Measurements from ENCODE around the gene MAGI1.

Gene MAGI1

DNA sequence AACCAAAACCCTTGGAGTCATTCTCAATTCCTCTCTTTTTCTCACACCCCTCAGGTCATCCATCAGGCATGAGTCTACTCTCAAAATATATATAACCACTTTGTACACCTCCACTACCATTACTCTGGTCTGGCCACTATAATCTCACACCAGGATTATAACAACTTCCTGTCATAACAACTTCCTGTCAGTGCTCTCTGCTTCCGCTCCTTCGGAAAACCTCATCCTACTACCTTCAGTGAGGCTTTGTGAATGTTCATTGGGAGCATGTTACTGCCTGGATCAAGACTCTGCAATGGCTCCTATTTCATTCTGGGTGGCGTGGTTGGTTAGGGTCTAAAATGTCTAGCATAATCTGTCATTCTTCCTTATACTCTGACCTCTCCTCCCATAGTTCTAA is 447.4 kb downstream of the MAGI1 start:
- H2AFZ ChIP-seq (ENCODE audit: low read length), result no peak overlapping the region
- no peaks in the 10 kb centered on the region for H3K36me3 ChIP-seq (ENCODE audit: insufficient read depth, low read length)
- H3K9me3 ChIP-seq (ENCODE audit: insufficient read depth, low read depth, low read length), result no peaks in the 10 kb centered on the region
- no peak overlapping the region for H3K4me3 ChIP-seq (ENCODE audit: low read length, poor library complexity, severe bottlenecking)
- no peaks in the 10 kb centered on the region for H3K27me3 ChIP-seq (ENCODE audit: insufficient read depth, low read length, poor library complexity, severe bottlenecking)
- no peaks in the 10 kb centered on the region for H4K20me1 ChIP-seq (ENCODE audit: insufficient read depth, low read length, poor library complexity, severe bottlenecking)
- H3K9me2 ChIP-seq (replicated peaks; ENCODE audit: low read depth, low read length), result no peaks in the 10 kb centered on the region
- no peaks in the 10 kb centered on the region for H3K79me2 ChIP-seq (ENCODE audit: insufficient read depth, low read length)
- no peak overlapping the region for H3K9ac ChIP-seq (ENCODE audit: low read depth, low read length, poor library complexity, severe bottlenecking)
- peaks cover 35% of the 10 kb centered on the region for H3K4me1 ChIP-seq (ENCODE audit: insufficient read depth, low read length, poor library complexity, severe bottlenecking)
- no peaks in the 10 kb centered on the region; the same call in 1 of the 2 replicates for H3F3A ChIP-seq (ENCODE audit: low read depth)
- TF ChIP-seq EZH2phosphoT487 (IDR thresholded peaks at IDR 0.05; ENCODE audit: borderline replicate concordance), result no peak
- H3K4me2 ChIP-seq (ENCODE audit: low read depth, low read length, poor library complexity, severe bottlenecking), result no peak overlapping the region

DNA sequence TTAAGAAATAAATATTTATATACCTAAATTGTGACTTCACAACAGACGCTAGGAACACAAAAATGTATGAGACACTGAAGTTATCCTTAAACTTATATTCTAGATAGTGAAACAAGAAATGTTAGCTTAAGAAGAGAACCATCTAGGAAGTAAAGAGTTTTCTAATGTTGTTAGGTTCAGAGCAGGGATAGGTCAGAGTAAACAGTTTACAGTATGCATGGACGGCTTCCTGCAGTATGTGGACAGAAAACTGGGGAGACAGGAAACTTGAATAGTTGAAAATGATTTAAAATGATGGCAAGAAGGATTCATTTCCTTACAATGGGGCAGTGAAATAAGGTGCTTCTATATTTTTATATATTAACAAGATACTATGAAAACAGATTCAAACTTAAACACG is 449.8 kb downstream of the MAGI1 start:
- Histone ChIP-seq H3K9me2 (replicated peaks; ENCODE audit: low read depth, low read length) (no peaks in the 10 kb centered on the region), H3K36me3 (ENCODE audit: insufficient read depth, low read length) (no peaks in the 10 kb centered on the region), H3K27me3 (ENCODE audit: insufficient read depth, low read length, poor library complexity, severe bottlenecking) (no peaks in the 10 kb centered on the region), H2AFZ (ENCODE audit: low read length) (no peak overlapping the region), H3K4me3 (ENCODE audit: low read length, poor library complexity, severe bottlenecking) (no peak overlapping the region), H4K20me1 (ENCODE audit: insufficient read depth, low read length, poor library complexity, severe bottlenecking) (no peaks in the 10 kb centered on the region), H3K79me2 (ENCODE audit: insufficient read depth, low read length) (no peaks in the 10 kb centered on the region), H3K4me2 (ENCODE audit: low read depth, low read length, poor library complexity, severe bottlenecking) (no peak overlapping the region), H3F3A (ENCODE audit: low read depth) (no peaks in the 10 kb centered on the region; the same call in 1 of the 2 replicates), H3K9me3 (ENCODE audit: insufficient read depth, low read depth, low read length) (no peaks in the 10 kb centered on the region), H3K4me1 (ENCODE audit: insufficient read depth, low read length, poor library complexity, severe bottlenecking) (peaks cover 26% of the 10 kb centered on the region), H3K9ac (ENCODE audit: low read depth, low read length, poor library complexity, severe bottlenecking) (no peak overlapping the region)
- TF ChIP-seq, protein P1, sequence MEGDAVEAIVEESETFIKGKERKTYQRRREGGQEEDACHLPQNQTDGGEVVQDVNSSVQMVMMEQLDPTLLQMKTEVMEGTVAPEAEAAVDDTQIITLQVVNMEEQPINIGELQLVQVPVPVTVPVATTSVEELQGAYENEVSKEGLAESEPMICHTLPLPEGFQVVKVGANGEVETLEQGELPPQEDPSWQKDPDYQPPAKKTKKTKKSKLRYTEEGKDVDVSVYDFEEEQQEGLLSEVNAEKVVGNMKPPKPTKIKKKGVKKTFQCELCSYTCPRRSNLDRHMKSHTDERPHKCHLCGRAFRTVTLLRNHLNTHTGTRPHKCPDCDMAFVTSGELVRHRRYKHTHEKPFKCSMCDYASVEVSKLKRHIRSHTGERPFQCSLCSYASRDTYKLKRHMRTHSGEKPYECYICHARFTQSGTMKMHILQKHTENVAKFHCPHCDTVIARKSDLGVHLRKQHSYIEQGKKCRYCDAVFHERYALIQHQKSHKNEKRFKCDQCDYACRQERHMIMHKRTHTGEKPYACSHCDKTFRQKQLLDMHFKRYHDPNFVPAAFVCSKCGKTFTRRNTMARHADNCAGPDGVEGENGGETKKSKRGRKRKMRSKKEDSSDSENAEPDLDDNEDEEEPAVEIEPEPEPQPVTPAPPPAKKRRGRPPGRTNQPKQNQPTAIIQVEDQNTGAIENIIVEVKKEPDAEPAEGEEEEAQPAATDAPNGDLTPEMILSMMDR (conservative IDR thresholded peaks at IDR 0.05; ENCODE audit: low read length), result no peak
- TF ChIP-seq EZH2phosphoT487 (IDR thresholded peaks at IDR 0.05; ENCODE audit: borderline replicate concordance), result no peak

DNA sequence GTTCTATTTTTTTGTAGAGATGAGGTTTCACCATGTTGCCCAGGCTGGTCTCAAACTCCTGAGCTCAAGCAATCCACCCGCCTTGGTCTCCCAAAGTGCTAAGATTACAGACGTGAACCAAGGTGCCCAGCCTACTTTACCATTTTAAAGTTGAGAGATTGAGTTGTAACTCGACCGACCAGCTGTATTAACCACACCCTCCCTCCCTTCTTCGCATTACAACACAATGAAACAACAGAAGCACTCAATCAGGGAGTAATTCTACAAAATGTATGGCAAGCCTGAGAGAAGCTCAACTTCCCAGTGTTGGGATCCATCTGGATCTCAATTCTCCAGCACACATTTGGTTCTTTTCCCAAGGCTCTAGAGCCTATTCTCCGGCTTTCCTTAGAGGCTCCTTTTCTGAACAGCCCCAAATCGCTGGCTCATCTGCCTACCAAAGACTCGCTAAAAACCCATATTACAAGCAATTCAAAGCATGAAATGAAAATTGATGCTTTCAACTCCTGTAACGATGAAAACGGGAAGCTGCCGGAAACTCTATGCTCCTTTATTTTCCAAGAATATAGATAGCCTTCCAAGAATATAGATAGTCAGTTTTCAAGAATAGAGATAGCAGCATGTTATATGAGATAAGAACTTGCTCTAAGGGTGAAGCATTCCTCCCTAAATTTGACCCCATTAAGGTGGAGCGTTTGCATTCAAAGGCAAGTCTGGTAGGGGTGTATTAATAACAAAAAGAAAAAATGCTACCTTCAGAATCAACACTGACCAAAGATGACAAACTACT is 450.9 kb downstream of the MAGI1 start:
- Histone ChIP-seq H3K36me3 (ENCODE audit: insufficient read depth, low read length) (no peaks in the 10 kb centered on the region), H3K4me3 (ENCODE audit: low read length, poor library complexity, severe bottlenecking) (no peak overlapping the region), H3K9ac (ENCODE audit: low read depth, low read length, poor library complexity, severe bottlenecking) (no peak overlapping the region), H3K4me2 (ENCODE audit: low read depth, low read length, poor library complexity, severe bottlenecking) (no peak overlapping the region), H3K27me3 (ENCODE audit: insufficient read depth, low read length, poor library complexity, severe bottlenecking) (no peaks in the 10 kb centered on the region), H3K79me2 (ENCODE audit: insufficient read depth, low read length) (no peaks in the 10 kb centered on the region), H4K20me1 (ENCODE audit: insufficient read depth, low read length, poor library complexity, severe bottlenecking) (no peaks in the 10 kb centered on the region), H2AFZ (ENCODE audit: low read length) (no peak overlapping the region), H3K9me3 (ENCODE audit: insufficient read depth, low read depth, low read length) (no peaks in the 10 kb centered on the region), H3K9me2 (replicated peaks; ENCODE audit: low read depth, low read length) (no peaks in the 10 kb centered on the region), H3K4me1 (ENCODE audit: insufficient read depth, low read length, poor library complexity, severe bottlenecking) (peaks cover 15% of the 10 kb centered on the region), H3F3A (ENCODE audit: low read depth) (no peaks in the 10 kb centered on the region; the same call in 1 of the 2 replicates)
- TF ChIP-seq, protein P1 (conservative IDR thresholded peaks at IDR 0.05; ENCODE audit: low read length), result no peak
- no peak for TF ChIP-seq EZH2phosphoT487 (IDR thresholded peaks at IDR 0.05; ENCODE audit: borderline replicate concordance)

DNA sequence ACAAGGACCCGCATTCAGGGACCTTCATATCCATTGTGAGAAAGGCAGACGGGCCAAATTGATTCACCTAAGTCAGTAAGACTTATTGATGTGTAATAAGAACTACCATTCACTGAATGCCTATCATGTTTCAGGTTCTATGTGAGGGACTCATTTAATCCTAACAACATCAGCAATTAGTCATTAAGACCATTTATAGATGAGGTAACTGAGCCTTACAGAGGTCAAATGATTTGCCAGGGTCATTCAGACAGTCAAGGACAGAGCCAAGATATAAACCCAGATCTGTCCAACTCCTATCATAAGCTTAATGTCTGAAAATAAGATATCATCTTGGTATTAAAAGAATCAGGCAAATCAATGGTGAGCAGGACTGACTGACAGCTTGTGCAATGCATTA is 453.8 kb downstream of the MAGI1 start:
- Histone ChIP-seq H3K27me3 (ENCODE audit: insufficient read depth, low read length, poor library complexity, severe bottlenecking) (no peaks in the 10 kb centered on the region), H3K4me3 (ENCODE audit: low read length, poor library complexity, severe bottlenecking) (no peak overlapping the region), H3K9me3 (ENCODE audit: insufficient read depth, low read depth, low read length) (no peaks in the 10 kb centered on the region), H4K20me1 (ENCODE audit: insufficient read depth, low read length, poor library complexity, severe bottlenecking) (no peaks in the 10 kb centered on the region), H3K9ac (ENCODE audit: low read depth, low read length, poor library complexity, severe bottlenecking) (no peak overlapping the region), H2AFZ (ENCODE audit: low read length) (no peak overlapping the region), H3F3A (ENCODE audit: low read depth) (no peaks in the 10 kb centered on the region), H3K4me1 (ENCODE audit: insufficient read depth, low read length, poor library complexity, severe bottlenecking) (peaks cover 6% of the 10 kb centered on the region), H3K9me2 (replicated peaks; ENCODE audit: low read depth, low read length) (no peaks in the 10 kb centered on the region), H3K79me2 (ENCODE audit: insufficient read depth, low read length) (no peaks in the 10 kb centered on the region), H3K4me2 (ENCODE audit: low read depth, low read length, poor library complexity, severe bottlenecking) (no peak overlapping the region), H3K36me3 (ENCODE audit: insufficient read depth, low read length) (no peaks in the 10 kb centered on the region)
- TF ChIP-seq EZH2phosphoT487 (IDR thresholded peaks at IDR 0.05; ENCODE audit: borderline replicate concordance), result no peak
- TF ChIP-seq, protein P1 (conservative IDR thresholded peaks at IDR 0.05; ENCODE audit: low read length), result no peak

Measured in Loucy (cell line).